HG02943 (cell line): ENCODE results near the gene MRPS6.

Source experiments
- ATAC-seq: cut with Tn5 transposase; IDR thresholded peaks from one replicate; pipeline ENCODE4 v1.9.1; 2021; ENCODE audit warnings: mild to moderate bottlenecking, low read depth, moderate library complexity; ENCODE audit not compliant: unreplicated experiment

Gene MRPS6

DNA sequence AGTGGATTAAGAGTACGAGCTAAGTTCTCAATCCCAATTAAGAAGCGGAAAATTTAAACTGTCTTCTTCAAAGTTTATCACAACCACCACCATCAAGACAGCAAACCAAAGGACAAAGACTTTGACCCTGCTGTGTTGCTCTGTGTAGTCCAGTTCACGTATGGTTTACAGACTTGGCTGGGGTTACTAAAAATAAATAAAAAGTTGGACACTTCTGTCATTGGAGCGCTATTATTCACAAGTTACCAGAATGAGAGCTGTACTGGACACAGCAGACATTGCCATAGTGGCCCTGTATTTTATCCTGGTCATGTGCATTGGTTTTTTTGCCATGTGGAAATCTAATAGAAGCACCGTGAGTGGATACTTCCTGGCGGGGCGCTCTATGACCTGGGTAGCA is 21.6 kb downstream of the MRPS6 start:
- no peak for ATAC-seq

DNA sequence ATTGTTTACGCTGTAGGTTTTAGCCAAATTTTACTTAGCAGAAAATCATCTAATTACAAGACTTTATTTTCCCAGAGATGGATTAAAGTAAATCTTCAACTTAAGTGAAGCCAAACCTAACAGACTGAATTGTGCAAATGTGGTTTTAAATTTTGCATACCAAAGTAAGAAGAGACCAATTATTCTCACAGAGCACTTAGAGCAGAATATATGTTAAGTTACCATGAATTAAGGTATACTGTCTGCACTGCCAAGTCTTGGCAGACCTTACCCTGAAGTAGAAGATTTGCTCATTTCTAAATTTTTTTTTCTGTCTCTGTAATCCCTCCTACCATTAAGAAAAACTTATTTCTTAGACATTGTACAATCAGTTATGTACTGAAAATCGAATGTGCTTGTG is 24.1 kb downstream of the MRPS6 start:
- ATAC-seq = no peak

DNA sequence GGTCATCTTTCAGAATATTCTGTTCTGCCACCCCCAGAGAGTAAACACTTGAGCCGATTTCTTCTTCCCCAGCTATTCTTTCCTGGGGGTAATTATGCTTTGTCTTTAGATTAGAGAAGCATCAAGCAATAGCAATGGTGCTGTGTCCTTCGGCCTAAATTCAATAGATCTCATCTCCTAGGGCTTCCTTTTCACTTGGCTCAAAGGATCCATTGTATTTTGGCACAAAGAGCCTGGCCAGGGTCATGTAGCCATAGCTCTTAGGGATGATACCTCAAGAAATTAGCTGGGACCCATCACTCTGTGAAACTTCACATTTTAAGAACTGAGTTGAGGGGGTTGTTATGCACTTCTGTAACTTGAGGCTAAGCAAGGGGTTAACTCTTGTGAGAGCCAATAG is 27.0 kb downstream of the MRPS6 start:
- no peak for ATAC-seq

DNA sequence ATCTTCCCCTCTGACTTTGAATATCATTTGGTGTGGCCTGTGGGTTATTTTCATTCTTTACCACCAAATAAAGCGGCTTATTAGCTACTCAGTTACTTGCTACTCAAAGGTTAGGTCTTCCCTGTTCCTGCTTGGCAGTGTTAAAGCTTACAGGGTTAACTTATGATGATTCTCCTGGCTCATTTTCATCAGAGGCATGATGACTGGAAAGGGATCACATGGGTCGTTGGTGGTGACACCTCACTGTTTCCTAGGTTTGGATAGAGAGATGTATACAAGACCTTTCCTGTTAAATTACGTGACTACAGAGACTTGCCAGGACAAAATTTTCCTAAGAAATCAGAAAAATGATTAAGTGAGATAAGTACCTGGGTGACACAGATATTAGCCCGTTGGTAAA is 27.4 kb downstream of the MRPS6 start:
- no peak for ATAC-seq

GRCh38 chr21:34105947-34106541 is 32.7 kb downstream of the MRPS6 start:
- ATAC-seq = no peak

DNA sequence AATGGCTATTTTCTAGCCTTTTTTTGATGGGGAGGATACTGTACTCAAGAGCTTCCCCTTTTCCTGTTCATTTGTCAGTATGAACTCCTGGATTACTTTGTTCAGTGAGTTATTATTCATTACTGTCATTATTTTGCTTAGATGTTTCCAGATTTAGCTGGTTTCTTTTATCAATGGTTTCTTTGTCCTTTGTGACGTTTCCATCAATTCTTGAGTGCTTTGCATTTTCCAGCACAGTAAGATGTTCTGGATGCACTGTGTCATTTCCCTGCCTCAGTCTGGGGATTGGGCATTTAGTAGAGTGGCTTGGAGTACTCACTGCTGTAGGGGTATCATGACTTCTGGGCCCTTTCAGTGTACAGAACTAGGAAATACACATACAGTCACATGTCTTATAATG is 34.2 kb downstream of the MRPS6 start:
- no peak for ATAC-seq

DNA sequence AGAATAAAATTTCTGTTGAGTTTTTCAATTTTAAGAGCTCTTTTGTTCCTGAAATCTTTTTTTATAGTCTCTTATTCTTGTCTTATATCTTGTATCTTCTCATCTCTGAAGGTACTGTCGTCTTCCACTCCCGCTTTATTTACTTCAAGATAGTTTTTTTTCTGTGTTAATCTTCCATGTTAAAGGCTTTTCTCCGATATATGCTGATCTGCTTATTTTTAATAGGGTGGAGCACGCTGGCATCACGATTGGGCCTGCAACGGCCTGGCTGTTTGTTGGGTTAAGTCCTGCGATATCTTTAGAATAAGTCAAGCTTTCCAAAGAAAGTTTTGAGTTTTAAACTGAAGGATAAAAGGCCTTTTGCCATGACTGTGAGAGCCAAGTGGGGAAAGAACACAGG is 35.7 kb downstream of the MRPS6 start:
- ATAC-seq = no peak

GRCh38 chr21:34110594-34111202 is 37.3 kb downstream of the MRPS6 start:
- ATAC-seq = no peak

DNA sequence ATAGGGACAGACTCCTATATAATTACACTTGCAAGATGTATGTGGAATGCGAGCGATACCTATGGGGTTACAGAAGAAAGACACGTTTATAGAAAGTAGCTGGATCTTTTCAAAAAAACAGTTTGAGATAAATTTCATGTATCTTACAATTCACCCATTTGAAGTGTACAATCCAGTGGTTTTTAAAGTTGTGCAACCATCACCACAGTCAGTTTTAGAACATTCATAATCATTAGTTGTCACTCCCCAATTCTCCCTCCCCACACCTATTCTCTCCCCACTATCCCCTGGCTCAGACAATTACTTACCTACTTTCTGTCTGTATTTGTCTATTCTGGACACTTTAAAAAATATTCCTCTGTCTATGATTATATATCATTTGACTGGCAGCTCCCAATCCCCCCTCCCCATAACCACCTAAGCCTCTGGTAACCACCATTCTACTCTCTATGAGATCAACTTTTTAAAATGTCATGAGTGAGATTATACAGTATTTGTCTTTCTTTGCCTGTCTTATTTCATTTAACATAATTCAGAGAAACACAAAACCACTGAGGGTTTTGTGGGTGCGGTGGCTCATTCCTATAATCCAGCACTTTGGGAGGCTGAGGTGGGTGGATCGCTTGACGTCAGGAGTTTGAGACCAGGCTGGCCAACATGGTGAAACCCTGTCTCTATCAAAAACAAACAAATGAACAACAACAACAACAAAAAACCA is 39.1 kb downstream of the MRPS6 start:
- no peak for ATAC-seq

- no peak for ATAC-seq
Observed at GRCh38 chr21:34113842-34114241, 40.5 kb downstream of the MRPS6 start.

DNA sequence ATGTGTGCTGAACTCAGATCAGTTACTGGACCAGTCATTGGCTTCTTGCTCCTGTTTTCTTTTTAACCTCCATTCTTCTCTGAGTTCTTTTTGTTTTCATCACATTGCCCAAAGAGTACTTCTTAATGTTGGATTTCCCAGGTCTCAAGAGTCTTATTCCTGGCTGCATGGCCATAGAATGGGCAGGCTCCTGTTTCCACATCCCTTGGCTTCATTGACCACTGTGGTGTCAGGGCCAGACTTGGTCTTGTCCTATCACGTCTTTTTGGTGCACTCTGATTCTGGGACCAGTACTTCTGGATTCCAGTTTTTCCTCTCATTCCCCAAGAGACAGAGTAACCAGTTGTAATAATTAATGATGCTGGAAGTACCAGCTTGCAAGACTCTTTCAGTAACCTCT is 41.8 kb downstream of the MRPS6 start:
- no peak for ATAC-seq

DNA sequence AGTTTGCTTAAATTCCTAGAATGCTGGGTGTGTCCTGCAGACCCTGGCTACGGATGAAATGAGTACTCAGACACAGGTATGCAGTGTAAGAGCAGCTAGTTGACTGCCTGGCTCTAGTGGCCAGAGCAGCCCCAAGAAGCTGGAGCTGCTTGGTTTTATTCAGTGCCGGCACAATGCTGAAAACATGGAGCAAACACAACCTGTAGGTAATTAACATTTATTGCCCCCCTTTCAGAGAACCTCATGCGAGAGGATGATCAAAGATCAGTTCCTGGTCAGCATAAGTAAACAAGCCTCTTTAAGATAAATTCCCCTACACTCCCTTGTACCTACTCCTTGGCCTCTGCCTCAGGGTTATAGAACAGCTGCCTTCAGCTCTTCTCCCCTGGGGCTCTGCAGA is 43.2 kb downstream of the MRPS6 start:
- ATAC-seq = no peak

DNA sequence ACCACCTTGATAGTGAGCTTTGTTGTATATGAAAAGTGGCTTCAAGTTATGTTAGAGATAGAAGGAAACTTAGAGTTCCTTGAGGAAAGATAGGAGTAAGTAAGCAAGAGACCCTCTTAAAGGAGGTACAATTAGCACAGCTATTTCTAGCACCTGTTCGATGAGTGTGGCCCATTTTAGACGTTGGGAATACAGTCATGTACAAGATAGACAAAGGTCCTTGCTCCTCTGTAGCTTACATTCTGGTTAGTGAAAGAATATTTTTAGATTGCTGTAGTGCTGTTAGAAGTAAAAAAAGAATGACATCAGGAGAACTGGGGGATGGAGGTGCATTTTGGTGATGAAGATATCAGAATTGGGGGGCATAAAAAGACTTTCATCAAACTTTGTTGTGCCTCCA is 47.5 kb downstream of the MRPS6 start:
- no peak for ATAC-seq

DNA sequence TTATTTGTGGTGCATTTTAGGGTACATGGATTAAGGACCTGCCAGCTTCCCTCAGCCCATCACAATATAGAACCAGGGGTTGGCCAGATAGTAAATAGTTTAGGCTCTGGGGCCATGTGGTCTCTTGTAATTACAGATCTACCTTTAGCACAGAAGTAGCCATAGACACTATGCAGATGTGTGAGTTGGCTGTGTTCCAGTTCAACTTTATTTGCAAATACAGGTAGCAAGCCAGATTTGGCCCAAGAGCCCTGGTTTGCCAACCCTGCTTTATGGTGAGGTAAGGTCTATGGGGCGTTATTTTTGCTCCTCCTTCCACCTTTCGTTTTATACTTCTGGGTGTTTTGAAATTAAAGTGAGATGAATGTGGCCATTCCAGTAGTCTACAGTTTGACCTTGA is 48.7 kb downstream of the MRPS6 start:
- no peak for ATAC-seq

DNA sequence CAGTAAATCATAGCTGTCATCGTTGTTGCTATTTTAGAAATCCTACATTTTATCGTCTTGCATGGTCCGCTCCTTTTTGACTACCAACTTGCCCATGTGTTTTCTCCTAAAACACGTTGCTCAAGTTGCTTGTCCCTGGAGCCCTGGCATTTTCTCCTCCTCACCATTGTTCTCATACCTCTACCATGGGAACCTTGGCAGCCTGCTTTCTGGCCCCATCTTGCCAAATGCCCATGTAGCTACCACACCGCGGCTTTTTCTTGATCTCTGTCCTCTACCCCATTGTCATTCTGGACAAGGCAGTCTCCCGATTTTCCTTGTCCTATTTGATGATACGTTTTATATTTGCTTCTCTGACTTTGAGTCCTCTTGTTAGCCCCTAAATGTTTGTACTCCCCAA is 50.2 kb downstream of the MRPS6 start:
- no peak for ATAC-seq

- ATAC-seq = no peak
Observed at GRCh38 chr21:34126269-34126668, 52.9 kb downstream of the MRPS6 start.

- ATAC-seq = no peak
Observed at GRCh38 chr21:34126691-34127090, 53.3 kb downstream of the MRPS6 start.

GRCh38 chr21:34128124-34128523 is 54.7 kb downstream of the MRPS6 start:
- no peak for ATAC-seq

- no peak for ATAC-seq
Observed at GRCh38 chr21:34128674-34129038, 55.3 kb downstream of the MRPS6 start.

- no peak for ATAC-seq
Observed at GRCh38 chr21:34129039-34129891, 55.9 kb downstream of the MRPS6 start.
